HG03060 (cell line): ENCODE results near the gene SP100.

Source experiments
- ATAC-seq: cut with Tn5 transposase; IDR thresholded peaks from one replicate; pipeline ENCODE4 v1.9.1; 2021; ENCODE audit warnings: low read depth, moderate number of reproducible peaks; ENCODE audit not compliant: unreplicated experiment

Gene SP100

DNA sequence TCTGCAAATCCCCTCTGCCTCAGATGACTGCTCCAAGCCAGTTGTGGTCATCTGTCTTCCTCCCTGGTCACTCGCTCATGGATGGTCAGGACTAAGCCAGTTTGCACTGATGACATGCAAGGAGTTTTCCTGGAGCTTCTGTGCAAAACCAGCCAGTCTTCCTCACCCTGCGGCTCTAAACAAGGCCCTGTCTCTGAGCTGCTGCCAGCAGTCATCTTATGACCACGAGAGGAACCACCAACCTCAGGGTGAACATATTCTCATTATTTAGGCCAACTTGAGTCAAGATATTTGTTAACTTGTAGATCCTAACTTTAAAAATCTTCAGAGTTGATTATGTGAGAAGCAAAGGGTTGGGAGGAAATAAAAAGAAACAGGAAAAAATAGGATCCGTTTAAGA, 176.8 kb downstream of the SP100 start:
- no peak for ATAC-seq
